Midbrain (tissue), 1 donor: ENCODE measurements around the gene C5orf47.

ENCODE experiments used
- DNase-seq: peaks from one replicate; lab custom pipeline; 2025; lab: John Stamatoyannopoulos, UW

C5orf47 gene

DNA sequence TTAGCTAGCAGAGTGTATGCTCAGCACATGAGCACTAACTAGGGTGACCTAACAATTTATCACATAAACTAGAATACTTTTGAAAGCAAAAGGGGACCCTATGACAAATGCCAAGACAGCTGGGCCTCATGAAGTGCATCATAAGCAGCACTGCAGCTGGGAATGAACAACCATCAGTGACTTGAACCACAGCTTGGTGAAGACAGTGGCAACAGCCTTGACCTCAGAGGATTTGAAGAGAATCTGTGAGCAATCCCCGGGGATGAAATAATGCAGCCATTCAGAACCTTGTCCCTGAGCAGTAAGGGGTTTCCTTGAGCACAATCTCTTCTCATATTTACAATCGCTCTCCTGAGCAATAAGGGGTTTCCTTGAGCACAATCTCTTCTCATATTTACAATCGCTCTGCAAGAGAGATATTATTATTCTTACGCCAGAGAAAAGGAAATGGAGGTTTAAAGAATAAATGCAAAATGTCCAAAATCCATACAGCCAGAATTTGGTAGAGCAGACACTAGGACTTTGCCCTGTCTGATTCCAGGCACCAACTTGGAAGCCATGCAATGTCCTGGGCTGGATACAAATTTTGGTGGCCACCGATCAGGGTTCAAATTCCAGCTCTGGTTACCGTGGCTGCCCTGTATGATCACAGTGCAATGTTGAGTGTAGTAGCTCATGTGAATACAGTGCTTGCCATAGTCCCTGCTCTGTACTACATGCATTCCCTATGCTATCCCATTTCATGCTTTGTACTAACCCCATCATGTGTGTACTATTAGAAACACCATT is 55.7 kb downstream of the C5orf47 start:
- no peak for DNase-seq

- peak; percentile 90 for DNase-seq
Measured at GRCh38 chr5:174045470-174046025, 56.6 kb downstream of the C5orf47 start, which contains the start of gene NSG2. Gene NSG2 (plus strand): TSS chr5:174045706. CDS start chr5:174046756, 1,050 bp downstream.

- DNase-seq, result no peak
Measured at GRCh38 chr5:174046558-174046957, 57.6 kb downstream of the C5orf47 start.

DNA sequence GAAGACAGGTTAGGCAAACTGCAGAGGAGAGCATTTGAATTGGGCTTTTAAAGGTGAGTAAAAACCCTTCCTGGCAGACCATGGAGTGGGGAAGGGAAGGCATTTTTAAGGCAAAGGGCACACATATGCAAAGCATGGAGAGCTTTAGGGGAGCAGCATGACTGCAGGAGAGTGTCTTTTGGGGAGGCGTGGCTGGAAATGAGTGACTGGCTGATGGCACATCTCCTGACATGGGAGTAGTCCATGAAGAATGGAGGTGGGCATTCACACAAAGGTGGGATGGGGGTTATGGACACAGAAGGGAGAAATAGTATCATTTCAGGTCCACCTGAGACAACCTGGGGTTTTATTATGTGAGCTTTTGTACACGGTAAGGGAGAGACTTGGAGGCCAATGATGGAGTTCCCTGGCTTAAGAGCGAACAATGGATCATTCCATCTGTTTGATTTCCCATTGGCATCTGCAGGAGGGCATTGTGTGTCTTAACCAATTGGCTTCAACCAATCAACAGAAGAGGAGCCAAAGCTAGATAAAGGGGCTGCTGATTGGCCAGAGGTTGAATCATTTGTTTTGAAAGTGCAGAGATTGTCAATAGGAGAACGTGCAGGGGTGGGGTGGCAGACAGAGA is 58.6 kb downstream of the C5orf47 start:
- DNase-seq, result no peak

GRCh38 chr5:174052636-174053035 is 63.7 kb downstream of the C5orf47 start:
- no peak for DNase-seq

GRCh38 chr5:174053905-174054304 is 64.9 kb downstream of the C5orf47 start:
- no peak for DNase-seq
